Measurements from ENCODE around the gene TGFBR1.

TGFBR1 gene

DNA sequence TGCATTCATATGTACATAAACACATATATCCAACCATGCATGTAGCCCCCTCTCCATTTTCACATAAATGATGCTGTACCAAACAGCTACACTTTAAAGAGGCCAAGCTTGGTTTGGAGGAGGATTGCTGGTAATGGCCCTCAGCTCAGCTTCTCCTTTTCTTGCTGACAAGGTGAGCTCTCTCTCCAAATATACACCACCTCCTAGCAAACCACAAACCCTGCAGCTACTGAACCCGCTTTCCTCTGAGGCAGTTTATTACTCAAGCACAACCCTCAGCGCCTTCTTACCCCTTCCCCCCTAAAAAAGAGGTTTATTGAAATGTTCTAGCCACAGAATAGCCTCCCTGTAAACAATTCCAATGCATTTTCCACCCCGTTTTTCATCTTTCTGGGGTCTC, 62.8 kb downstream of the TGFBR1 start:
- peak; percentile 37 for DNase-seq (ENCODE audit: low spot score)
- in situ Hi-C loops (cut with MboI; ENCODE audit: low sequenced_read_pairs, unreplicated experiment), result no loop called here
- no peak for TF ChIP-seq CTCF (IDR thresholded peaks at IDR 0.05; ENCODE audit: borderline replicate concordance, control extremely low read depth, extremely low read depth, insufficient read depth, missing control alignments)

DNA sequence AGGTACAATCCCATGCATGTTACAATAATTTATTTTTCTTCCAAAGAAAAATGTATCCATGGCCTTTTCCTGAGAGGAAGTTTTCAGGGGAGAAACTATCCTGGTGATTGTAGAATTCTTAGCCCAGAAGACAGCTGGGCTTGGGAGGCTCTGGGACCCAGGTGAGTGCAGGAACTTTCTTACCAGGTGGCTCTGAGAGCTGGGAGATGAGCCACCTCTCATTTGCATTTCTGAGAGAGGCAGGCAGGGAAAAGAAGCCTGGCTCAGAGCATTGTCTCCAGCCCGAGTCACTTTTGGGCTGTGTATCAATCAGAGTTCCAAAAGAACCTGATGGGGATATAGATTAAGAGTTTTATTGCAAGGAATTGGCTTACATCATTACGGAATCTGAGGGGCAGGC, 64.2 kb downstream of the TGFBR1 start:
- no peak for DNase-seq (ENCODE audit: low spot score)
- no peak for TF ChIP-seq CTCF (IDR thresholded peaks at IDR 0.05; ENCODE audit: borderline replicate concordance, control extremely low read depth, extremely low read depth, insufficient read depth, missing control alignments)
- in situ Hi-C loops (cut with MboI; ENCODE audit: low sequenced_read_pairs, unreplicated experiment), result no loop called here

DNA sequence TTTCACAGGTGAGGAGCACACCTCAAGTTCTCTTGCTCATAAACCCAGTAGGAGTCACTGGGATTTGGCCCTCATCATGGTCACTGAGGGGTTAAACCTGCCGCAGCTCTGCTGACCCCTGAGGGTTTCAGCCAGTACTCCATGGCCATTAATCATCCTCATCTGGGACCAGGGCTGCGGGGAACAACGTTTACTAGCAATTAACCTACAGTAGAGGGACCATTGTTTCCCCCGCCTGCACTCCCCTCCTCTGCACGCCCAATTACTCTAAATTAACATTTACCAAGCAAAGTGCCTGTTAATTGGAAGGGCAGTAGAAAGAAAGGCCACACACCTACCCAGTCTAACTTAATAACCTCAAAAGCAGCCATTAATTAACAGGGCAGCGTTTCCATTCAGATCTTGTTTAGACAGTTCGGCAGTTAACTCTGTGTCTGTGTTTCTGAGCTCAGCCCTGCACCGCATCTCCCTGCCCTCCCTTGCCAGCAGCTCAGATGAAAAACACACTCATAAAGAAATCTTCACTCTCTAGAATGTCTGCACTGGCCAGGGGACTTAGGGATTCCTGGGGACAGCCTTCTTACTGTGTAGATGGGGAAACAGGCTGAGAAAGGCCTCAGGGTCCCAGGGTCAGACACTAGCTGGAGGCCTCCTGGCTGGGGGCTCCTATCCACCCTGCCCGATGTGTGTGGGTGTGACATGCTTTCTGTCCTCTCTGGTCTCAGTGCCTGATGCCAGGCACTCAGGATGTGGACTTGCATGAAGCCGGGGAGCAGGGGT, 65.3 kb downstream of the TGFBR1 start:
- in situ Hi-C loops (cut with MboI; ENCODE audit: low sequenced_read_pairs, unreplicated experiment), result no loop called here
- no peak for DNase-seq (ENCODE audit: low spot score)
- no peak for TF ChIP-seq CTCF (IDR thresholded peaks at IDR 0.05; ENCODE audit: borderline replicate concordance, control extremely low read depth, extremely low read depth, insufficient read depth, missing control alignments)

DNA sequence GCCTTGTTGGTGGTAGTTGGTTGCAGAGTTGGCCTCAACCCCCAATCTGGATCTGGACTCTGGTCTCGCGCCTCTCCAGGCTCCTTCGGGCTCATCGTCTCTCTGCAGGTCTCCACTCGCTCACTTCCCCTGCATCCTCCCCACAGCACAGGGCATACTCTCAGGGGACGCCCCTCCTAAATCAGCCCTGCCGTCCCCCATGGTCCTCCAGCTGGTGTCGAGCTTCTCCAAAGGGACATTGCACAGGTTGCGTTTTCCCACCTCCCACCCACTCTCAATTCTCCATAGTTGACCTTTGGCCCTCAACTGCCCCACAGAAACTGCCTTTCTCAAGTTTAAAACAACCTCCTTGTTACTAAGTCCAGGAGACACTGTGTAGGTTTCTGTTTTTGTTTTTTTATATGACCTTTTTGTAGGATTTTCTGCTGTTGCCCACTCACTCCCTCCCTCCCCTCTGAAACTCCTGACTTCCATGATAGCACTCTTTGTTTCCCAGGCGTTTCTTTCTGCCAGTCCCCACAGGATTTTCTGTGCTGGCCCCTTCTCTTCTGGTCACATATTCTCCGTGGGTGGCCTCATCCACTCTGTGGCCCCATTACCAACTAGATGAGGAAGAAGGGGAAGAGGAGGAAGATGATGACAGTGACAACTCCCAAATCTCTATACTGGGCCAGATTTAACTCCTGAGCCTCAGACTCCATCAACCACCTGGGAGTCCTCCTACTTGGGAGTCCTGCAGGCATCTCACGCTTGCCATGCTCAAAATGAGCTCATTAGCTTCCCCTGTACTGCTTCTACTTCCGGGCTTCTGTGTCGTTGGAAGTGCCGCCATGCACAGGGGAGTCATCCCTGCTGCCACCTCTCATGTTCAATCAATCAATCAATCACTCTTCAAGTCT, 66.6 kb downstream of the TGFBR1 start:
- in situ Hi-C loops (cut with MboI; ENCODE audit: low sequenced_read_pairs, unreplicated experiment), result no loop called here
- no peak for TF ChIP-seq CTCF (IDR thresholded peaks at IDR 0.05; ENCODE audit: borderline replicate concordance, control extremely low read depth, extremely low read depth, insufficient read depth, missing control alignments)
- DNase-seq (ENCODE audit: low spot score), result no peak

DNA sequence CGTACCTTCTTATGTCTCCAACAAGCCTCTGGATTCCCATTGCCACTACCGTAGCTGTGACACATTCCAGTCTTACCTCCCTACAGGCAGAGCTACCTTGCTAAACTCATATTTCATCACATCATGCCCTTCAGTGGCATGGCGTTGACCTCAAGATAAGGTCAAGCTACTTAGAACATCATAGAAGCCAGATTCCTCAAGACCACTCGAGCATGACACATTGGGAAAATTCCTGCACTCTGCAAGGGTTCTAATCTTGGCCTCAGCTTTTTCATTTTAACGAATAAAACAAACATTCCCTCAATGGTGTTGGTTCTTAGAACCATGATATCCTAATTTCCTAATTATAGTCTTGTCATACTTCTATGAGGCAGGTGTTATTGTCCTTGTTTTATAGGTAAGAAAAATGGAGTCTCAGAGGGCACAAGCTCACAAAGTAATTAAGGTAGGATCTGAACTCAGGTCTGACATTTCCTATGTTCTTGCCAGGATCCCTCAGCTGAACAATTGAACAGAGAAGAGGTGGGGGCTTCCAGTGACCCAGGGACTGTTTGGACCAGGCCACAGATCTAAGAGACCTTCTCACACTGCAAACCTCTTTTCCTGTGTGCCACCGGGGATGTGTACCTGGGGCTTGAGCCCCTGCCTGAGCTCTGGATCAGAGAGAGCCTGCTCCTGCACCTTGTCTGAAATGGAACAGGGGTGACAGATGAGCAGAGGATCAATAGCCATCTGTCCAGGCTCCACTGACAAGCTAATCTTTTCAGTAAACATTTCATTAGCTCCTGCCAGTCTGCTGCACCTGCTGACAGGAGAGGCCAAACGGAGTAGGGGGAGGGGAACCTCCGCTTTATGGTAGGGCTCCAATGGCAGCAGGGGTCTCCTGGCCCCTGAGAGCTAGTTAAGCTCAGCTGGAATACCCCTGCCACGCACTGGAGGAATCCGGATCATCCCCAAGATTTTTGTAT, 67.5 kb downstream of the TGFBR1 start:
- no peak for DNase-seq (ENCODE audit: low spot score)
- in situ Hi-C loops (cut with MboI; ENCODE audit: low sequenced_read_pairs, unreplicated experiment), result no loop called here
- TF ChIP-seq CTCF (IDR thresholded peaks at IDR 0.05; ENCODE audit: borderline replicate concordance, control extremely low read depth, extremely low read depth, insufficient read depth, missing control alignments), result no peak

Data from GM13976 (cell line).